ENCODE measurements around the gene CS.

CS gene

GRCh38 chr12:56261503-56262232 is 38.5 kb downstream of the CS start:
- peak overlapping the region; percentile 70 for H3K27ac ChIP-seq (ENCODE audit: low read depth, low read length)
- H3K36me3 ChIP-seq (ENCODE audit: insufficient read depth, low read length) = no peaks in the 10 kb centered on the region
- no peak overlapping the region for H3K4me3 ChIP-seq (ENCODE audit: low read depth, low read length)
- no peaks in the 10 kb centered on the region for H3K27me3 ChIP-seq (ENCODE audit: insufficient read depth, low read length)
- peaks cover 15% of the 10 kb centered on the region for H3K79me2 ChIP-seq (ENCODE audit: control insufficient read depth, insufficient read depth, low read length, unreplicated experiment)
- peak overlapping the region; percentile 6 for H2AFZ ChIP-seq (ENCODE audit: low read length, unreplicated experiment)
- H3K4me1 ChIP-seq (ENCODE audit: control insufficient read depth, insufficient read depth, low read length, unreplicated experiment) = peaks cover 23% of the 10 kb centered on the region

GRCh38 chr12:56260921-56261320 is 39.2 kb downstream of the CS start:
- Histone ChIP-seq H3K27ac (ENCODE audit: low read depth, low read length) (peak overlapping the region; percentile 70; the same call in 1 of the 2 replicates), H3K4me3 (ENCODE audit: low read depth, low read length) (no peak overlapping the region), H3K4me1 (ENCODE audit: control insufficient read depth, insufficient read depth, low read length, unreplicated experiment) (peaks cover 30% of the 10 kb centered on the region), H3K27me3 (ENCODE audit: insufficient read depth, low read length) (no peaks in the 10 kb centered on the region), H2AFZ (ENCODE audit: low read length, unreplicated experiment) (no peak overlapping the region), H3K36me3 (ENCODE audit: insufficient read depth, low read length) (no peaks in the 10 kb centered on the region), H3K79me2 (ENCODE audit: control insufficient read depth, insufficient read depth, low read length, unreplicated experiment) (peaks cover 21% of the 10 kb centered on the region)

- Histone ChIP-seq H3K4me3 (ENCODE audit: low read depth, low read length) (no peak overlapping the region), H3K27me3 (ENCODE audit: insufficient read depth, low read length) (no peaks in the 10 kb centered on the region), H3K79me2 (ENCODE audit: control insufficient read depth, insufficient read depth, low read length, unreplicated experiment) (peaks cover 27% of the 10 kb centered on the region), H3K36me3 (ENCODE audit: insufficient read depth, low read length) (peaks cover 3% of the 10 kb centered on the region; the same call in 1 of the 2 replicates), H2AFZ (ENCODE audit: low read length, unreplicated experiment) (no peak overlapping the region), H3K27ac (ENCODE audit: low read depth, low read length) (no peak overlapping the region), H3K4me1 (ENCODE audit: control insufficient read depth, insufficient read depth, low read length, unreplicated experiment) (peaks cover 35% of the 10 kb centered on the region)
Observed at GRCh38 chr12:56260380-56260779, 39.8 kb downstream of the CS start.

- H2AFZ ChIP-seq (ENCODE audit: low read length, unreplicated experiment) = peak overlapping the region; percentile 78
- peak overlapping the region; percentile 13 for H3K27ac ChIP-seq (ENCODE audit: low read depth, low read length)
- peaks cover 38% of the 10 kb centered on the region for H3K79me2 ChIP-seq (ENCODE audit: control insufficient read depth, insufficient read depth, low read length, unreplicated experiment)
- peaks cover 15% of the 10 kb centered on the region for H3K36me3 ChIP-seq (ENCODE audit: insufficient read depth, low read length)
- peaks cover 36% of the 10 kb centered on the region for H3K4me1 ChIP-seq (ENCODE audit: control insufficient read depth, insufficient read depth, low read length, unreplicated experiment)
- peak overlapping the region; percentile 90 for H3K4me3 ChIP-seq (ENCODE audit: low read depth, low read length)
- no peaks in the 10 kb centered on the region for H3K27me3 ChIP-seq (ENCODE audit: insufficient read depth, low read length)
Observed at GRCh38 chr12:56258820-56259183, 41.3 kb downstream of the CS start.

- peak within 1 kb of the TSS; percentile 40 for H3K27ac ChIP-seq (ENCODE audit: low read depth, low read length)
Observed at GRCh38 chr12:56258068-56258819, 41.9 kb downstream of the CS start, which contains the start of gene ANKRD52. Gene ANKRD52 (minus strand): TSS chr12:56258384. CDS start chr12:56258269, 115 bp downstream.

GRCh38 chr12:56257491-56258067 is 42.6 kb downstream of the CS start:
- H3K79me2 ChIP-seq (ENCODE audit: control insufficient read depth, insufficient read depth, low read length, unreplicated experiment) = peaks cover 50% of the 10 kb centered on the region
- peak overlapping the region; percentile 40 for H3K27ac ChIP-seq (ENCODE audit: low read depth, low read length)
- peak overlapping the region; percentile 78 for H2AFZ ChIP-seq (ENCODE audit: low read length, unreplicated experiment)
- H3K4me1 ChIP-seq (ENCODE audit: control insufficient read depth, insufficient read depth, low read length, unreplicated experiment) = peaks cover 36% of the 10 kb centered on the region
- H3K4me3 ChIP-seq (ENCODE audit: low read depth, low read length) = peak overlapping the region; percentile 90
- H3K27me3 ChIP-seq (ENCODE audit: insufficient read depth, low read length) = no peaks in the 10 kb centered on the region
- peaks cover 26% of the 10 kb centered on the region for H3K36me3 ChIP-seq (ENCODE audit: insufficient read depth, low read length)

More at GRCh38 chr12:56258068-56258819, 41.9 kb downstream of the CS start, which contains the start of gene ANKRD52:
- peaks cover 44% of the 10 kb centered on the region for H3K79me2 ChIP-seq (ENCODE audit: control insufficient read depth, insufficient read depth, low read length, unreplicated experiment)
- H3K4me1 ChIP-seq (ENCODE audit: control insufficient read depth, insufficient read depth, low read length, unreplicated experiment) = peaks cover 36% of the 10 kb centered on the region
- peak within 1 kb of the TSS; percentile 78 for H2AFZ ChIP-seq (ENCODE audit: low read length, unreplicated experiment)
- H3K36me3 ChIP-seq (ENCODE audit: insufficient read depth, low read length) = peaks cover 21% of the 10 kb centered on the region
- H3K27me3 ChIP-seq (ENCODE audit: insufficient read depth, low read length) = no peaks in the 10 kb centered on the region
- H3K4me3 ChIP-seq (ENCODE audit: low read depth, low read length) = peak within 1 kb of the TSS; percentile 90

GRCh38 chr12:56257071-56257470 is 43.1 kb downstream of the CS start:
- peaks cover 31% of the 10 kb centered on the region for H3K36me3 ChIP-seq (ENCODE audit: insufficient read depth, low read length)
- H2AFZ ChIP-seq (ENCODE audit: low read length, unreplicated experiment) = no peak overlapping the region
- peaks cover 50% of the 10 kb centered on the region for H3K79me2 ChIP-seq (ENCODE audit: control insufficient read depth, insufficient read depth, low read length, unreplicated experiment)
- H3K4me1 ChIP-seq (ENCODE audit: control insufficient read depth, insufficient read depth, low read length, unreplicated experiment) = peaks cover 34% of the 10 kb centered on the region
- H3K4me3 ChIP-seq (ENCODE audit: low read depth, low read length) = peak overlapping the region; percentile 90
- H3K27ac ChIP-seq (ENCODE audit: low read depth, low read length) = peak overlapping the region; percentile 40
- no peaks in the 10 kb centered on the region for H3K27me3 ChIP-seq (ENCODE audit: insufficient read depth, low read length)

GRCh38 chr12:56256326-56256960 is 43.7 kb downstream of the CS start:
- peak overlapping the region; percentile 90 for H3K4me3 ChIP-seq (ENCODE audit: low read depth, low read length)
- H2AFZ ChIP-seq (ENCODE audit: low read length, unreplicated experiment) = no peak overlapping the region
- H3K27me3 ChIP-seq (ENCODE audit: insufficient read depth, low read length) = no peaks in the 10 kb centered on the region
- H3K27ac ChIP-seq (ENCODE audit: low read depth, low read length) = peak overlapping the region; percentile 40
- peaks cover 28% of the 10 kb centered on the region for H3K4me1 ChIP-seq (ENCODE audit: control insufficient read depth, insufficient read depth, low read length, unreplicated experiment)
- H3K79me2 ChIP-seq (ENCODE audit: control insufficient read depth, insufficient read depth, low read length, unreplicated experiment) = peaks cover 50% of the 10 kb centered on the region
- peaks cover 36% of the 10 kb centered on the region for H3K36me3 ChIP-seq (ENCODE audit: insufficient read depth, low read length)

- H3K79me2 ChIP-seq (ENCODE audit: control insufficient read depth, insufficient read depth, low read length, unreplicated experiment) = peaks cover 50% of the 10 kb centered on the region
- no peaks in the 10 kb centered on the region for H3K27me3 ChIP-seq (ENCODE audit: insufficient read depth, low read length)
- H2AFZ ChIP-seq (ENCODE audit: low read length, unreplicated experiment) = no peak overlapping the region
- H3K27ac ChIP-seq (ENCODE audit: low read depth, low read length) = no peak overlapping the region
- H3K36me3 ChIP-seq (ENCODE audit: insufficient read depth, low read length) = peaks cover 36% of the 10 kb centered on the region
- peak overlapping the region; percentile 90; the same call in 1 of the 2 replicates for H3K4me3 ChIP-seq (ENCODE audit: low read depth, low read length)
- peaks cover 22% of the 10 kb centered on the region for H3K4me1 ChIP-seq (ENCODE audit: control insufficient read depth, insufficient read depth, low read length, unreplicated experiment)
Observed at GRCh38 chr12:56255671-56256070, 44.5 kb downstream of the CS start.

GRCh38 chr12:56253091-56253490 is 47.0 kb downstream of the CS start:
- no peaks in the 10 kb centered on the region for H3K27me3 ChIP-seq (ENCODE audit: insufficient read depth, low read length)
- H3K36me3 ChIP-seq (ENCODE audit: insufficient read depth, low read length) = peaks cover 42% of the 10 kb centered on the region
- peaks cover 53% of the 10 kb centered on the region for H3K79me2 ChIP-seq (ENCODE audit: control insufficient read depth, insufficient read depth, low read length, unreplicated experiment)

More at GRCh38 chr12:56253091-56253490, 47.0 kb downstream of the CS start:
- Histone ChIP-seq H3K4me1 (ENCODE audit: control insufficient read depth, insufficient read depth, low read length, unreplicated experiment) (peaks cover 18% of the 10 kb centered on the region), H3K27ac (ENCODE audit: low read depth, low read length) (no peak overlapping the region), H3K4me3 (ENCODE audit: low read depth, low read length) (no peak overlapping the region), H2AFZ (ENCODE audit: low read length, unreplicated experiment) (no peak overlapping the region)

Data from ACC112 (cell line).